ENCODE measurements around the gene PRKD2.

The PRKD2 gene

DNA sequence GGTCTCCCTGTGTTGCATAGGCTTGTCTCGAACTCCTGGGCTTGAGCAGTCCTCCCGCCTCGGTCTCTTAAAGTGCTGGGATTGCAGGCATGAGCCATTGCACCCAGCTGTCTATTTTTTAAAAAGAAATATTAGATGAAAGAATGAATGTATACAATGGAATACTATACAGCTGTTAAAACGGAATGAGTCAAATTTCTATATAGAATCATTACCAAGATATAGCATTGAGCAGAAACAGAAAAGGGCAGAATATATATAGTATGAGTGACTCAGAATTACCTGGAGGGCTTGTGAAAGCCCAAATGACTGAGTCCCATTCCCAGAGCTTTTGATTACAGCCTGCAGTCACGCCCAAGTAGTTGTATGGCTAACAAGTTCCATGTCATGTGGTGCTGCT is 60.4 kb downstream of the PRKD2 start:
- Histone ChIP-seq H3K9me3 (ENCODE audit: control insufficient read depth, insufficient read depth, low read depth, low read length) (no peaks in the 10 kb centered on the region), H3K27ac (ENCODE audit: extremely low read depth, low read depth, low read length) (no peak overlapping the region), H3K4me3 (ENCODE audit: low read depth, low read length) (no peak overlapping the region), H3K36me3 (ENCODE audit: control insufficient read depth in 2 of 2, insufficient read depth in 1 of 2, low read length in 2 of 2) (no peaks in the 10 kb centered on the region; a peak in 1 of 3 replicates), H3K4me1 (ENCODE audit: control insufficient read depth, insufficient read depth, low read length) (peaks cover 17% of the 10 kb centered on the region)
- ChIA-PET POLR2A (no interaction called here), CTCF (interaction anchor here (1.1 to 2.6 kb wide), 3 partner anchors 11 to 46 kb away, joined by 3 to 15 read pairs (median 5); no protein-coding TSS in a partner anchor)
- TF ChIP-seq ZNF426 (tag by site-specific recombination; IDR thresholded peaks at IDR 0.05) (no peak), ZNF146 (tag by site-specific recombination; IDR thresholded peaks at IDR 0.05) (peak; percentile 53)

GRCh38 chr19:46654621-46655152 is 62.2 kb downstream of the PRKD2 start:
- Histone ChIP-seq H3K27ac (ENCODE audit: extremely low read depth, low read depth, low read length) (no peak overlapping the region), H3K36me3 (ENCODE audit: control insufficient read depth in 2 of 2, insufficient read depth in 1 of 2, low read length in 2 of 2) (no peaks in the 10 kb centered on the region; a peak in 1 of 3 replicates), H3K4me1 (ENCODE audit: control insufficient read depth, insufficient read depth, low read length) (peaks cover 5% of the 10 kb centered on the region), H3K4me3 (ENCODE audit: low read depth, low read length) (no peak overlapping the region), H3K9me3 (ENCODE audit: control insufficient read depth, insufficient read depth, low read depth, low read length) (no peaks in the 10 kb centered on the region)
- CTCF ChIA-PET, result interaction anchor here (0.6 to 2.5 kb wide), 4 partner anchors 40 to 626 kb away, joined by 3 to 7 read pairs (median 4); partner anchors contain the start of gene CCDC8
- TF ChIP-seq ZBTB8A (tag by site-specific recombination; IDR thresholded peaks at IDR 0.05), result no peak
- TF ChIP-seq REPIN1 (tag by site-specific recombination; IDR thresholded peaks at IDR 0.05; ENCODE audit: low read depth), result no peak
- no peak for TF ChIP-seq PRDM2 (tag by site-specific recombination; IDR thresholded peaks at IDR 0.05; ENCODE audit: borderline replicate concordance)
- TF ChIP-seq ZNF37A (tag by site-specific recombination; IDR thresholded peaks at IDR 0.05), result no peak
- TF ChIP-seq ZFHX2 (tag by site-specific recombination; conservative IDR thresholded peaks at IDR 0.05), result no peak
- TF ChIP-seq, protein P1, sequence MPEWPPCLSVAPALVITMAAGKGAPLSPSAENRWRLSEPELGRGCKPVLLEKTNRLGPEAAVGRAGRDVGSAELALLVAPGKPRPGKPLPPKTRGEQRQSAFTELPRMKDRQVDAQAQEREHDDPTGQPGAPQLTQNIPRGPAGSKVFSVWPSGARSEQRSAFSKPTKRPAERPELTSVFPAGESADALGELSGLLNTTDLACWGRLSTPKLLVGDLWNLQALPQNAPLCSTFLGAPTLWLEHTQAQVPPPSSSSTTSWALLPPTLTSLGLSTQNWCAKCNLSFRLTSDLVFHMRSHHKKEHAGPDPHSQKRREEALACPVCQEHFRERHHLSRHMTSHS (tag by site-specific recombination; IDR thresholded peaks at IDR 0.05), result no peak
- TF ChIP-seq ZBTB11 (tag by site-specific recombination; conservative IDR thresholded peaks at IDR 0.05; ENCODE audit: low read depth), result no peak
- no peak for TF ChIP-seq GFI1B (tag by site-specific recombination; IDR thresholded peaks at IDR 0.05)
- TF ChIP-seq ZNF248 (tag by site-specific recombination; IDR thresholded peaks at IDR 0.05), result no peak
- TF ChIP-seq ZNF132 (tag by site-specific recombination; IDR thresholded peaks at IDR 0.05; ENCODE audit: borderline replicate concordance), result no peak
- TF ChIP-seq, protein P2, sequence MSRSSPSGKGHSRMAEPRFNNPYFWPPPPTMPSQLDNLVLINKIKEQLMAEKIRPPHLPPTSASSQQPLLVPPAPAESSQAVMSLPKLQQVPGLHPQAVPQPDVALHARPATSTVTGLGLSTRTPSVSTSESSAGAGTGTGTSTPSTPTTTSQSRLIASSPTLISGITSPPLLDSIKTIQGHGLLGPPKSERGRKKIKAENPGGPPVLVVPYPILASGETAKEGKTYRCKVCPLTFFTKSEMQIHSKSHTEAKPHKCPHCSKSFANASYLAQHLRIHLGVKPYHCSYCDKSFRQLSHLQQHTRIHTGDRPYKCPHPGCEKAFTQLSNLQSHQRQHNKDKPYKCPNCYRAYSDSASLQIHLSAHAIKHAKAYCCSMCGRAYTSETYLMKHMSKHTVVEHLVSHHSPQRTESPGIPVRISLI (tag by site-specific recombination; IDR thresholded peaks at IDR 0.05), result no peak
- no peak for TF ChIP-seq ZNF571 (tag by site-specific recombination; IDR thresholded peaks at IDR 0.05)
- TF ChIP-seq ZNF664 (tag by site-specific recombination; IDR thresholded peaks at IDR 0.05), result no peak
- TF ChIP-seq ZNF221 (tag by site-specific recombination; IDR thresholded peaks at IDR 0.05; ENCODE audit: borderline replicate concordance), result no peak
- TF ChIP-seq AEBP2 (tag by site-specific recombination; IDR thresholded peaks at IDR 0.05; ENCODE audit: borderline replicate concordance), result no peak
- POLR2A ChIA-PET, result no interaction called here
